ENCODE measurements around the gene GABRB1.
A peak's percentile ranks its signal among the peaks of the same experiment; 100 is the strongest.

GABRB1 gene

DNA sequence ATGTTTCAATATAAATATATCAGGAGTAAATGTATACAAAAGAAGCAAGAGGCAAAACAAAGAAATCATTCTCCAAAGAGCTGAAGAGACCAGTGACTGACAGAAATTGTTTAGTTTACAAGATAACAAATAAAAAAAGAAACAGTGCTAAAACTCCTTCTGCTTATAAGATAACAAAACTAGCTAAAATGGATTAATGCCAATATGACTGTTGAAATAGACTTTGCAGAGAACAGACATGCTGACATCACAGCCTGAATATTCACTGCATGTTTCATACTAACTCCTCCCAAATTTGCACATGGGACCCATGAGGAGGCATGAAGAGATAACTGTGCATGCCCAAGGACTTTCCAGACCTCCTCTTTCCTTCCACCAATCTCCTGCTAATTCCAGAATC is 31.8 kb upstream of the GABRB1 start:
- no peak overlapping the region for H3K9ac ChIP-seq (ENCODE audit: low read depth, low read length)
- H3K27ac ChIP-seq (ENCODE audit: low read length), result no peak overlapping the region
- H3K9me3 ChIP-seq (ENCODE audit: insufficient read depth, low read length, severe bottlenecking), result no peaks in the 10 kb centered on the region
- no peaks in the 10 kb centered on the region for H3K36me3 ChIP-seq (ENCODE audit: insufficient read depth, low read length)
- H3K4me3 ChIP-seq (ENCODE audit: low read depth in 1 of 2, low read length in 2 of 2), result no peak overlapping the region
- no peak overlapping the region for H2AFZ ChIP-seq (ENCODE audit: low read depth, low read length)
- H4K20me1 ChIP-seq (ENCODE audit: insufficient read depth, low read length), result no peaks in the 10 kb centered on the region
- no peaks in the 10 kb centered on the region for H3K4me1 ChIP-seq (ENCODE audit: insufficient read depth, low read length)
- DNase-seq, result no peak
- H3K79me2 ChIP-seq (ENCODE audit: insufficient read depth, low read length), result no peaks in the 10 kb centered on the region
- peaks cover 3% of the 10 kb centered on the region for H3K27me3 ChIP-seq (ENCODE audit: insufficient read depth, low read length, poor library complexity)
- no peak for TF ChIP-seq EZH2 (IDR thresholded peaks at IDR 0.05; ENCODE audit: borderline replicate concordance, low read depth, low read length, severe bottlenecking)
- TF ChIP-seq, protein P1, sequence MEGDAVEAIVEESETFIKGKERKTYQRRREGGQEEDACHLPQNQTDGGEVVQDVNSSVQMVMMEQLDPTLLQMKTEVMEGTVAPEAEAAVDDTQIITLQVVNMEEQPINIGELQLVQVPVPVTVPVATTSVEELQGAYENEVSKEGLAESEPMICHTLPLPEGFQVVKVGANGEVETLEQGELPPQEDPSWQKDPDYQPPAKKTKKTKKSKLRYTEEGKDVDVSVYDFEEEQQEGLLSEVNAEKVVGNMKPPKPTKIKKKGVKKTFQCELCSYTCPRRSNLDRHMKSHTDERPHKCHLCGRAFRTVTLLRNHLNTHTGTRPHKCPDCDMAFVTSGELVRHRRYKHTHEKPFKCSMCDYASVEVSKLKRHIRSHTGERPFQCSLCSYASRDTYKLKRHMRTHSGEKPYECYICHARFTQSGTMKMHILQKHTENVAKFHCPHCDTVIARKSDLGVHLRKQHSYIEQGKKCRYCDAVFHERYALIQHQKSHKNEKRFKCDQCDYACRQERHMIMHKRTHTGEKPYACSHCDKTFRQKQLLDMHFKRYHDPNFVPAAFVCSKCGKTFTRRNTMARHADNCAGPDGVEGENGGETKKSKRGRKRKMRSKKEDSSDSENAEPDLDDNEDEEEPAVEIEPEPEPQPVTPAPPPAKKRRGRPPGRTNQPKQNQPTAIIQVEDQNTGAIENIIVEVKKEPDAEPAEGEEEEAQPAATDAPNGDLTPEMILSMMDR (IDR thresholded peaks at IDR 0.05; ENCODE audit: borderline replicate concordance, extremely low read depth, low read length, poor library complexity, severe bottlenecking), result no peak
- no peak overlapping the region for H3K4me2 ChIP-seq (ENCODE audit: insufficient read depth, low read length)
- no peak for ATAC-seq (ENCODE audit: insufficient read depth, low read depth)

DNA sequence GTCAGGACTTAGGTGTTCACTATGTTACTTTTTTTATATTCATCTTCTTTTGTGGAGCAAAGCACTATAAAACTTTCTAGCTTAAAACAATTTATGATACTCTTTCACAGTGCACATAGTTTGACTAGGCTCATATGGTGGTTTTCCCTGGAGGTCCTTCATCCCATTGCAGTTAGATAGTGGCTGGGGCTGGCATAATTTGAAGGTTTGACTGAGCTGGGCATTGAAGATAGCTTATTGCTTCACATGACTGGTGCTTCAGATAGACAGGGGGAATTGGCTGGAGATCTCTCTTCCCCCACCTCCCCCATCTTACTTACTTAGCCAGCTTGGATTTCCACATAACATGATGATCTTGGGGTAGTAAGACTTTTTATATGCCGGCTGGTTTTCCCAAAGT is 31.0 kb upstream of the GABRB1 start:
- no peak overlapping the region for H3K4me3 ChIP-seq (ENCODE audit: low read depth in 1 of 2, low read length in 2 of 2)
- no peak overlapping the region for H2AFZ ChIP-seq (ENCODE audit: low read depth, low read length)
- no peak overlapping the region for H3K9ac ChIP-seq (ENCODE audit: low read depth, low read length)
- TF ChIP-seq, protein P1 (IDR thresholded peaks at IDR 0.05; ENCODE audit: borderline replicate concordance, extremely low read depth, low read length, poor library complexity, severe bottlenecking), result no peak
- TF ChIP-seq EZH2 (IDR thresholded peaks at IDR 0.05; ENCODE audit: borderline replicate concordance, low read depth, low read length, severe bottlenecking), result no peak
- H3K4me2 ChIP-seq (ENCODE audit: insufficient read depth, low read length), result no peak overlapping the region
- H3K4me1 ChIP-seq (ENCODE audit: insufficient read depth, low read length), result no peaks in the 10 kb centered on the region
- H3K9me3 ChIP-seq (ENCODE audit: insufficient read depth, low read length, severe bottlenecking), result no peaks in the 10 kb centered on the region
- H3K27me3 ChIP-seq (ENCODE audit: insufficient read depth, low read length, poor library complexity), result peaks cover 3% of the 10 kb centered on the region
- H3K27ac ChIP-seq (ENCODE audit: low read length), result no peak overlapping the region
- H3K79me2 ChIP-seq (ENCODE audit: insufficient read depth, low read length), result no peaks in the 10 kb centered on the region
- H3K36me3 ChIP-seq (ENCODE audit: insufficient read depth, low read length), result no peaks in the 10 kb centered on the region
- no peaks in the 10 kb centered on the region for H4K20me1 ChIP-seq (ENCODE audit: insufficient read depth, low read length)
- no peak for ATAC-seq (ENCODE audit: insufficient read depth, low read depth)
- DNase-seq, result no peak

DNA sequence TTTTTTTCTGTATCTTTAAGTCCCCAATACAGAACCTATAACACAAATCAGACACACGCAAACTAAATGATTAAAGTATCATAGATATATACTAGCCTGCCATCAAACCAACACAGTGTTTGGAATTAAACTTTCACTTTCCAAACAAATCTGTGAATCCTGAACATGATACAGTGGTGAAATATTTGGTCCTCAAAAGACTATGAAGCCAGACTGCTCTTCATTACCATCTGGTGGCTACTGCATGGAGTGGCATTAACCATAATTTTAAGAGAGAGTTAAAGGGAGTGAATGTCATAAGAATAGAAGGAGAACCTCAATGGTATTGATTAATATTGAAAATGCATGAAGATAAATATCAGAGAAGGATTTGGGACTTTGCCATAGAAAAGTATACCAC is 28.8 kb upstream of the GABRB1 start:
- DNase-seq (no peak), ATAC-seq (ENCODE audit: insufficient read depth, low read depth) (no peak)
- H3K36me3 ChIP-seq (ENCODE audit: insufficient read depth, low read length), result no peaks in the 10 kb centered on the region
- H4K20me1 ChIP-seq (ENCODE audit: insufficient read depth, low read length), result no peaks in the 10 kb centered on the region
- H3K9me3 ChIP-seq (ENCODE audit: insufficient read depth, low read length, severe bottlenecking), result no peaks in the 10 kb centered on the region
- no peak overlapping the region for H3K9ac ChIP-seq (ENCODE audit: low read depth, low read length)
- H3K4me2 ChIP-seq (ENCODE audit: insufficient read depth, low read length), result no peak overlapping the region
- H3K4me3 ChIP-seq (ENCODE audit: low read depth in 1 of 2, low read length in 2 of 2), result no peak overlapping the region
- no peak overlapping the region for H2AFZ ChIP-seq (ENCODE audit: low read depth, low read length)
- TF ChIP-seq EZH2 (IDR thresholded peaks at IDR 0.05; ENCODE audit: borderline replicate concordance, low read depth, low read length, severe bottlenecking), result no peak
- TF ChIP-seq, protein P1 (IDR thresholded peaks at IDR 0.05; ENCODE audit: borderline replicate concordance, extremely low read depth, low read length, poor library complexity, severe bottlenecking), result peak; percentile 29
- no peaks in the 10 kb centered on the region for H3K79me2 ChIP-seq (ENCODE audit: insufficient read depth, low read length)
- H3K27me3 ChIP-seq (ENCODE audit: insufficient read depth, low read length, poor library complexity), result peaks cover 3% of the 10 kb centered on the region
- no peak overlapping the region for H3K27ac ChIP-seq (ENCODE audit: low read length)
- H3K4me1 ChIP-seq (ENCODE audit: insufficient read depth, low read length), result no peaks in the 10 kb centered on the region

All from DND-41 (cell line).